ENCODE results near the gene TCF7.

Gene TCF7

GRCh38 chr5:134113363-134113889, 1.1 kb upstream of the TCF7 start:
- ATAC-seq (no peak), DNase-seq (peak; percentile 33)

GRCh38 chr5:134114886-134115805, 665 bp downstream of the TCF7 start:
- peak; percentile 87 for DNase-seq

GRCh38 chr5:134115806-134116175, 1.3 kb downstream of the TCF7 start:
- peak; percentile 17 for DNase-seq
- no peak for ATAC-seq

More at GRCh38 chr5:134114886-134115805, 665 bp downstream of the TCF7 start:
- peak; percentile 35 for ATAC-seq

GRCh38 chr5:134116286-134116685, 1.8 kb downstream of the TCF7 start:
- ATAC-seq (no peak), DNase-seq (no peak)

- DNase-seq (no peak), ATAC-seq (no peak)
Measured at GRCh38 chr5:134116789-134117761, 2.6 kb downstream of the TCF7 start.

- no peak for ATAC-seq
- DNase-seq: no peak
Measured at GRCh38 chr5:134118212-134118835, 3.8 kb downstream of the TCF7 start.

GRCh38 chr5:134119720-134120119, 5.2 kb downstream of the TCF7 start:
- ATAC-seq (no peak), DNase-seq (peak; percentile 33)

GRCh38 chr5:134120386-134121138, 6.1 kb downstream of the TCF7 start:
- DNase-seq (no peak), ATAC-seq (no peak)

- no peak for ATAC-seq
- DNase-seq: peak; percentile 43
Measured at GRCh38 chr5:134122530-134122929, 8.0 kb downstream of the TCF7 start.

GRCh38 chr5:134123360-134123759, 8.9 kb downstream of the TCF7 start:
- ATAC-seq (no peak), DNase-seq (no peak)

GRCh38 chr5:134124289-134125038, 10.0 kb downstream of the TCF7 start:
- DNase-seq: no peak

GRCh38 chr5:134125039-134126015, 10.8 kb downstream of the TCF7 start:
- DNase-seq (peak; percentile 61), ATAC-seq (peak; percentile 21)

More at GRCh38 chr5:134124289-134125038, 10.0 kb downstream of the TCF7 start:
- no peak for ATAC-seq

- DNase-seq (peak; percentile 70), ATAC-seq (peak; percentile 24)
Measured at GRCh38 chr5:134127376-134127861, 12.9 kb downstream of the TCF7 start.

GRCh38 chr5:134127988-134128647, 13.6 kb downstream of the TCF7 start:
- DNase-seq (peak; percentile 56), ATAC-seq (no peak)

- ATAC-seq: no peak
- no peak for DNase-seq
Measured at GRCh38 chr5:134128648-134128995, 14.1 kb downstream of the TCF7 start.

GRCh38 chr5:134129411-134130238, 15.1 kb downstream of the TCF7 start:
- DNase-seq (no peak), ATAC-seq (no peak)

- DNase-seq (no peak), ATAC-seq (no peak)
Measured at GRCh38 chr5:134130239-134130945, 15.9 kb downstream of the TCF7 start.
